OCI-LY7 (cell line): ENCODE results near the gene MNS1. TPM values are rescaled to one million over a fixed set of nuclear protein-coding genes. Genes with fewer than 3 reads are reported as not detected.

ENCODE experiments used
- BruUV-seq: library from RNA; stranded (reverse); fragments of 400-500 nt; replicated peaks from 2 replicates; lab custom pipeline; 2021; lab: Mats Ljungman, UMichigan
- CTCF ChIA-PET: fragments of 300-600 bp; sonication (Branson Sonifier 250); formaldehyde crosslinking; loops from one replicate; lab custom pipeline; 2022; ENCODE audit warnings: antibody characterized with exemption; ENCODE audit not compliant: unreplicated experiment; lab: Charles Lee
- POLR2A ChIA-PET: fragments of 300-600 bp; sonication (Branson Sonifier 250); formaldehyde crosslinking; loops from one replicate; lab custom pipeline; 2022; ENCODE audit warnings: antibody characterized with exemption; lab: Charles Lee
- DNase-seq: peaks from one replicate; pipeline ENCODE4 v3.0.0-alpha.2; 2015; ENCODE audit warnings: low spot score
- H2AFZ ChIP-seq: fragments of 200-600 bp; sonication (generic), shearing (Covaris generic); 2 replicates; pipeline ENCODE4 v1.6.1; 2014; ENCODE audit warnings: mild to moderate bottlenecking, antibody characterized with exemption, low read length, moderate library complexity
- H3K27ac ChIP-seq: fragments of 200-600 bp; sonication (generic); 2 replicates; pipeline ENCODE4 v1.5.1; 2014; ENCODE audit warnings: mixed run types, low read depth, mild to moderate bottlenecking, moderate library complexity, low read length, inconsistent platforms; ENCODE audit not compliant: poor library complexity, severe bottlenecking
- H3K36me3 ChIP-seq: fragments of 200-600 bp; sonication (generic); 2 replicates; pipeline ENCODE4 v1.6.1; 2014; ENCODE audit warnings: mild to moderate bottlenecking, antibody characterized with exemption, low read length, moderate library complexity, mixed read lengths; ENCODE audit not compliant: insufficient read depth
- H3K4me1 ChIP-seq: fragments of 200-600 bp; sonication (generic); 2 replicates; pipeline ENCODE4 v1.5.1; 2014; ENCODE audit warnings: mild to moderate bottlenecking, low read length; ENCODE audit not compliant: insufficient read depth, poor library complexity, severe bottlenecking
- H3K4me2 ChIP-seq: fragments of 200-600 bp; sonication (generic); 2 replicates; pipeline ENCODE4 v1.6.1; 2014; ENCODE audit warnings: mild to moderate bottlenecking, low read length
- H3K4me3 ChIP-seq: fragments of 200-600 bp; sonication (generic); 2 replicates; pipeline ENCODE4 v1.5.1; 2014; ENCODE audit warnings: mild to moderate bottlenecking, low read depth, low read length; ENCODE audit not compliant: poor library complexity, severe bottlenecking
- H3K79me2 ChIP-seq: fragments of 200-600 bp; sonication (generic); 2 replicates; pipeline ENCODE4 v1.6.1; 2016; ENCODE audit warnings: low read depth, mild to moderate bottlenecking, low read length, moderate library complexity, mixed read lengths; ENCODE audit not compliant: insufficient read depth
- H3K9me2 ChIP-seq: fragments of 200-600 bp; sonication (generic); 2 replicates; pipeline ENCODE4 v1.6.1; 2016; ENCODE audit warnings: mild to moderate bottlenecking, low read length, mixed read lengths; ENCODE audit not compliant: insufficient read depth
- H3K9me3 ChIP-seq: fragments of 200-600 bp; sonication (generic); 2 replicates; pipeline ENCODE4 v1.6.1; 2014; ENCODE audit warnings: mild to moderate bottlenecking, mixed run types, low read length, mixed read lengths
- H4K20me1 ChIP-seq: fragments of 200-600 bp; sonication (generic); 2 replicates; pipeline ENCODE4 v1.6.1; 2014; ENCODE audit warnings: mild to moderate bottlenecking, antibody characterized with exemption, low read length, moderate library complexity, mixed read lengths; ENCODE audit not compliant: insufficient read depth
- EZH2phosphoT487 ChIP-seq: fragments of 200-600 bp; sonication (generic); IDR thresholded peaks from 2 replicates; pipeline ENCODE4 v1.6.1; 2018; ENCODE audit warnings: low read depth, borderline replicate concordance, mild to moderate bottlenecking, mixed run types, antibody characterized with exemption, low read length, moderate library complexity, mixed read lengths
- intact Hi-C: fragments of 100-400 bp; cut with micrococcal nuclease; formaldehyde crosslinking; loops from one replicate; pipeline ENCODE4 v1.10.0; 2022; ENCODE audit not compliant: unreplicated experiment
- total RNA-seq, 2 experiments: library from RNA; depleted of rRNA in 1 of 2; stranded (reverse); fragments of >200 nt in 1 of 2; shearing (Covaris generic) in 1 of 2; gene quantifications; 2 replicates each; pipeline ENCODE4 v1.2.3, GENCODE V29; 2014 to 2022
- TF ChIP-seq, protein P1 (sequence below): fragments of 200-600 bp; sonication (generic); conservative IDR thresholded peaks from 2 replicates; pipeline ENCODE4 v1.5.1; 2014; ENCODE audit warnings: mild to moderate bottlenecking, antibody characterized with exemption, low read length, moderate library complexity, mixed read lengths

Gene MNS1
- total RNA-seq, 2 experiments from 2014 or later: 1.8 TPM

DNA sequence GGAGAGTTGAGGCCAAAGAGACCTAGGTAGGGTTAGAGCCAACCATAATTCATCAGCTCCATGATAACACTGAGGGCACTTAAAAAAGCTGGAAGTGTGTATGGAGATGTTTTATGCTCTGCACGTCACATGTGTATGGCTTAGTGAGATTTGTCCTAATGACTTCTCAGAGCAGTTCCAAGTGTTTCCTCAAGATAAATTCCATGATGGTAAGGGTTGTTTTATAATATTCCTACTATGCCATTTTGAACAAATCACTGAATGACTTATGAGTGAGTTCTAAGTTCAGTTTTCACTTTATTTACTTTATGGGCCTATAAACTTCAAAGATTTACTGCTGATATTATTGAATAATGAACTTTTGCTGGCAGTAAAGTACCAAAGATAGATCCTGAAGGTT is 71.7 kb downstream of the MNS1 start:
- CTCF ChIA-PET: no interaction called here
- BruUV-seq: no TSS peak
- H4K20me1 ChIP-seq: no peaks in the 10 kb centered on the region
- H3K9me3 ChIP-seq: no peaks in the 10 kb centered on the region; the same call in 1 of the 2 replicates
- intact Hi-C loops: no loop called here
- H3K4me1 ChIP-seq: no peaks in the 10 kb centered on the region
- H3K9me2 ChIP-seq: no peaks in the 10 kb centered on the region
- no peak overlapping the region for H2AFZ ChIP-seq
- no peak overlapping the region for H3K27ac ChIP-seq
- DNase-seq: no peak
- H3K4me2 ChIP-seq: no peak overlapping the region
- H3K4me3 ChIP-seq: no peak overlapping the region
- POLR2A ChIA-PET: no interaction called here
- peaks cover 2% of the 10 kb centered on the region; the same call in 1 of the 2 replicates for H3K79me2 ChIP-seq
- no peak for TF ChIP-seq EZH2phosphoT487
- TF ChIP-seq, protein P1, sequence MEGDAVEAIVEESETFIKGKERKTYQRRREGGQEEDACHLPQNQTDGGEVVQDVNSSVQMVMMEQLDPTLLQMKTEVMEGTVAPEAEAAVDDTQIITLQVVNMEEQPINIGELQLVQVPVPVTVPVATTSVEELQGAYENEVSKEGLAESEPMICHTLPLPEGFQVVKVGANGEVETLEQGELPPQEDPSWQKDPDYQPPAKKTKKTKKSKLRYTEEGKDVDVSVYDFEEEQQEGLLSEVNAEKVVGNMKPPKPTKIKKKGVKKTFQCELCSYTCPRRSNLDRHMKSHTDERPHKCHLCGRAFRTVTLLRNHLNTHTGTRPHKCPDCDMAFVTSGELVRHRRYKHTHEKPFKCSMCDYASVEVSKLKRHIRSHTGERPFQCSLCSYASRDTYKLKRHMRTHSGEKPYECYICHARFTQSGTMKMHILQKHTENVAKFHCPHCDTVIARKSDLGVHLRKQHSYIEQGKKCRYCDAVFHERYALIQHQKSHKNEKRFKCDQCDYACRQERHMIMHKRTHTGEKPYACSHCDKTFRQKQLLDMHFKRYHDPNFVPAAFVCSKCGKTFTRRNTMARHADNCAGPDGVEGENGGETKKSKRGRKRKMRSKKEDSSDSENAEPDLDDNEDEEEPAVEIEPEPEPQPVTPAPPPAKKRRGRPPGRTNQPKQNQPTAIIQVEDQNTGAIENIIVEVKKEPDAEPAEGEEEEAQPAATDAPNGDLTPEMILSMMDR: no peak
- peaks cover 80% of the 10 kb centered on the region for H3K36me3 ChIP-seq

DNA sequence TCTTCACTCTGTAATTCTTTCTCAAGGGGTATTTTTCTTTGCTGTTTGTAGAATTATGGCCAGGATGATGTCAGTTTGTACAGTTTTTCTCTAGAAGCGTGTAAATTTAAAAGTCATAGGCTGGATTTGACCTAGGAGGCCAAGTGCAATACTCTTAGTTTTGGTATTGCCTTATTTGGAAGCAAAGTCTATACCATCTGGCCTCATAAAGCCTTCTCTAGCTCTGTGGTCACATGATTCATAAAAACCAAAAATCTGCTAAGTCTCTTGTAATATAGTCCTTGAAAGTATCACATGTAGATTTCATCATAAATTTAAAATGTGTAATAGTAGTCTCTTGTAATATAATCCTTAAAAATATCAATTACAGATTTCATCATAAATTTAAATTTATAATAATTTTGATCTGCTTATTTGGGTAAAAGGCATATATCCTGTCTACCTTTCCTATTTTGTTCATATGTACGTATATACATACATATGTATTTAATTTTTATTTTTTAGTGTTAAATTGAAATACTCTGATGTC is 74.1 kb downstream of the MNS1 start:
- Histone ChIP-seq H4K20me1 (no peaks in the 10 kb centered on the region), H2AFZ (no peak overlapping the region), H3K79me2 (peaks cover 2% of the 10 kb centered on the region; the same call in 1 of the 2 replicates), H3K9me3 (peaks cover 2% of the 10 kb centered on the region; the same call in 1 of the 2 replicates), H3K4me1 (no peaks in the 10 kb centered on the region), H3K4me3 (no peak overlapping the region), H3K9me2 (no peaks in the 10 kb centered on the region), H3K27ac (no peak overlapping the region), H3K36me3 (peaks cover 67% of the 10 kb centered on the region), H3K4me2 (no peak overlapping the region)
- CTCF ChIA-PET: no interaction called here
- no peak for DNase-seq
- no peak for TF ChIP-seq EZH2phosphoT487
- TF ChIP-seq, protein P1: no peak
- intact Hi-C loops: no loop called here
- POLR2A ChIA-PET: no interaction called here
- no TSS peak for BruUV-seq

DNA sequence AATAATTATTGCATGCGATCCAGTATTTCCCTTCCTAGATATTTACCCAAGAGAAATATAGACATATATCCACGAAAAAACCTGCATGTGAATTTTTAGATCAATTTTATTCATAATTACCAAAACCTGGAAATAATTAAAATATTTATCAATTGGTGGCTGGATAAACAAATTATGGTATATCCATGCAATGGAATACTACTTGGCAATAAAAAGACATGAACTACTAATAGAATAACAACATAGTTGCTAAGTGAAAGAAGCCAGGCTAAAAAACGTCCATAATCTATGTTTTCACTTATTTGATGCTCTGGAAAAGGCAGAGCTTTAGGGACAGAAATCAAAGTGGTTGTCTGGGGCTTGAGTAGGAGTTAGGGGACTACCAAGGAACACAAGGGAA is 79.0 kb downstream of the MNS1 start:
- POLR2A ChIA-PET: interaction anchor here (0.6 kb wide), 1 partner anchor 210 kb away, joined by 3 read pairs; no protein-coding TSS in a partner anchor
- TF ChIP-seq, protein P1: no peak
- no peak for TF ChIP-seq EZH2phosphoT487
- DNase-seq: no peak
- no peak overlapping the region for H3K27ac ChIP-seq
- no peaks in the 10 kb centered on the region for H3K4me1 ChIP-seq
- H3K4me2 ChIP-seq: no peak overlapping the region
- H3K9me3 ChIP-seq: peaks cover 3% of the 10 kb centered on the region; the same call in 1 of the 2 replicates
- H3K79me2 ChIP-seq: peaks cover 9% of the 10 kb centered on the region; the same call in 1 of the 2 replicates
- H3K36me3 ChIP-seq: peaks cover 76% of the 10 kb centered on the region
- no peak overlapping the region for H2AFZ ChIP-seq
- BruUV-seq: no TSS peak
- H3K4me3 ChIP-seq: no peak overlapping the region
- intact Hi-C loops: no loop called here
- no peaks in the 10 kb centered on the region for H3K9me2 ChIP-seq
- H4K20me1 ChIP-seq: no peaks in the 10 kb centered on the region
- CTCF ChIA-PET: no interaction called here
